K562 (cell line): ENCODE measurements around the gene ABHD16A. TPM values are rescaled to one million over a fixed set of nuclear protein-coding genes. Genes with fewer than 3 reads are reported as not detected.

ENCODE experiments used
- BRD4 ChIP-seq: fragments of 200-600 bp; sonication (generic); IDR thresholded peaks from 2 replicates; pipeline ENCODE4 v1.6.1; 2017; ENCODE audit warnings: inconsistent platforms
- CAMTA2 ChIP-seq: fragments of 250-450 bp; sonication (Bioruptor Pico); conservative IDR thresholded peaks from 2 replicates; pipeline ENCODE4 v1.5.1; 2022
- EZH2 ChIP-seq: IDR thresholded peaks from 2 replicates; pipeline ENCODE4 v1.6.1; 2012; ENCODE audit warnings: low read depth, mild to moderate bottlenecking, inconsistent platforms, low read length, borderline replicate concordance
- HMG20B ChIP-seq: fragments of 250-450 bp; sonication (Bioruptor Pico); IDR thresholded peaks from 2 replicates; pipeline ENCODE4 v1.5.0; 2021; ENCODE audit warnings: mild to moderate bottlenecking
- LARP7 ChIP-seq: fragments of 450-650 bp; IDR thresholded peaks from 2 replicates; pipeline ENCODE4 v1.6.1; 2016
- MTF1 ChIP-seq: fragments of 250-450 bp; sonication (Bioruptor Pico); IDR thresholded peaks from 2 replicates; pipeline ENCODE4 v1.9.0; 2021; ENCODE audit warnings: moderate library complexity, mild to moderate bottlenecking, inconsistent platforms, borderline replicate concordance
- NR4A1 ChIP-seq, 2 experiments: fragments of 250-450 bp in 1 of 2; fragments of 450-650 bp in 1 of 2; sonication (Bioruptor Pico) in 1 of 2; IDR thresholded peaks; 2 replicates each; pipeline versions ENCODE4 v1.4.0 to v1.6.1; 2016 to 2020; ENCODE audit warnings: mild to moderate bottlenecking in 2 of 2, missing compliant biosample characterization in 1 of 2, missing genetic modification characterization in 1 of 2, moderate library complexity in 1 of 2
- OTX1 ChIP-seq: fragments of 450-650 bp; formaldehyde crosslinking; IDR thresholded peaks from 2 replicates; pipeline ENCODE4 v1.4.0; 2022; ENCODE audit warnings: mild to moderate bottlenecking
- PHB2 ChIP-seq: fragments of 450-650 bp; IDR thresholded peaks from 2 replicates; pipeline ENCODE4 v1.6.1; 2017; ENCODE audit warnings: low read depth
- PHF8 ChIP-seq: fragments of 200-600 bp; sonication (generic); IDR thresholded peaks from 2 replicates; pipeline ENCODE4 v1.6.1; 2012; ENCODE audit warnings: mixed run types, mild to moderate bottlenecking, inconsistent platforms, low read length, moderate library complexity, borderline replicate concordance
- PTBP1 ChIP-seq: fragments of 200-400 bp; formaldehyde crosslinking; IDR thresholded peaks from 2 replicates; pipeline ENCODE4 v1.6.1; 2017; ENCODE audit warnings: low read depth, low read length
- SUPT5H ChIP-seq: fragments of 450-650 bp; IDR thresholded peaks from 2 replicates; pipeline ENCODE4 v1.6.1; 2016
- TCF7L2 ChIP-seq: fragments of 150-350 bp; IDR thresholded peaks from 2 replicates; pipeline ENCODE4 v1.6.1; 2016; ENCODE audit warnings: low read depth, mild to moderate bottlenecking, low read length, moderate library complexity
- TRIM24 ChIP-seq, 2 experiments: fragments of 450-650 bp; IDR thresholded peaks; 2 replicates each; pipeline ENCODE4 v1.6.1; 2016
- TSC22D4 ChIP-seq: fragments of 450-650 bp; IDR thresholded peaks from 2 replicates; pipeline ENCODE4 v1.6.1; 2016; ENCODE audit warnings: missing genetic modification characterization, missing biosample characterization, control low read depth
- ZBTB17 ChIP-seq: fragments of 450-650 bp; formaldehyde crosslinking; IDR thresholded peaks from 2 replicates; pipeline ENCODE4 v1.4.0; 2020; ENCODE audit warnings: mild to moderate bottlenecking
- ZBTB26 ChIP-seq: fragments of 450-650 bp; formaldehyde crosslinking; IDR thresholded peaks from 2 replicates; pipeline ENCODE4 v1.4.0; 2022; ENCODE audit warnings: missing genetic modification characterization
- ZBTB43 ChIP-seq: sonication (generic); formaldehyde crosslinking; IDR thresholded peaks from 2 replicates; pipeline ENCODE4 v1.8.0; 2023; ENCODE audit warnings: mild to moderate bottlenecking, missing genetic modification reagents
- ZNF140 ChIP-seq: fragments of 250-450 bp; sonication (Bioruptor Pico); IDR thresholded peaks from 2 replicates; pipeline ENCODE4 v1.8.0; 2021; ENCODE audit warnings: moderate library complexity, mild to moderate bottlenecking, inconsistent platforms
- ZNF444 ChIP-seq: fragments of 250-450 bp; sonication (Bioruptor Pico); IDR thresholded peaks from 2 replicates; pipeline ENCODE4 v1.4.0; 2020; ENCODE audit warnings: mild to moderate bottlenecking, moderate library complexity
- ZNF830 ChIP-seq: fragments of 250-450 bp; sonication (Bioruptor Pico); IDR thresholded peaks from 2 replicates; pipeline ENCODE4 v1.5.0; 2021; ENCODE audit warnings: mild to moderate bottlenecking
- polyA plus RNA-seq, 8 experiments: library from polyadenylated mRNA; depleted of rRNA in 4 of 8; stranded (reverse) in 5 of 8; unstranded in 3 of 8; fragments of >200 nt; fragmentation: Nextera tagmentation in 2 of 8; fragmentation: Illumina TruSeq in 1 of 8; extraction: Ambion mirVana in 2 of 8; extraction: Trizol in 1 of 8; gene quantifications; 2 replicates each; pipeline versions ENCODE4 v1.2.1 to v1.2.3, GENCODE V29; 2011 to 2014; ENCODE audit warnings: inconsistent platforms in 1 of 8, missing spikeins in 1 of 8
- total RNA-seq, 7 experiments: library from RNA; depleted of rRNA in 6 of 7; stranded (reverse); fragments of >200 nt in 6 of 7; fragmentation: Illumina TruSeq in 2 of 7; extraction: Trizol in 2 of 7; gene quantifications; 2 replicates each; pipeline versions ENCODE4 v1.2.1 to v1.2.3, GENCODE V29; 2011 to 2021; ENCODE audit warnings: low replicate concordance in 1 of 7
- TF ChIP-seq, protein P1 (sequence below): fragments of 250-450 bp; sonication (Bioruptor Pico); IDR thresholded peaks from 2 replicates; pipeline ENCODE4 v1.5.0; 2020; ENCODE audit warnings: mild to moderate bottlenecking, borderline replicate concordance
- TF ChIP-seq, protein P2 (sequence below): fragments of 450-650 bp; formaldehyde crosslinking; conservative IDR thresholded peaks from 2 replicates; pipeline ENCODE4 v1.4.0; 2022; ENCODE audit warnings: mild to moderate bottlenecking, missing genetic modification characterization

The ABHD16A gene
- total and polyA plus RNA-seq, 9 of the 15 experiments (the other 6 are each of a cell fraction or from before 2014, with no cell fraction given), result 25.8 to 120 (median 81.6) TPM

DNA sequence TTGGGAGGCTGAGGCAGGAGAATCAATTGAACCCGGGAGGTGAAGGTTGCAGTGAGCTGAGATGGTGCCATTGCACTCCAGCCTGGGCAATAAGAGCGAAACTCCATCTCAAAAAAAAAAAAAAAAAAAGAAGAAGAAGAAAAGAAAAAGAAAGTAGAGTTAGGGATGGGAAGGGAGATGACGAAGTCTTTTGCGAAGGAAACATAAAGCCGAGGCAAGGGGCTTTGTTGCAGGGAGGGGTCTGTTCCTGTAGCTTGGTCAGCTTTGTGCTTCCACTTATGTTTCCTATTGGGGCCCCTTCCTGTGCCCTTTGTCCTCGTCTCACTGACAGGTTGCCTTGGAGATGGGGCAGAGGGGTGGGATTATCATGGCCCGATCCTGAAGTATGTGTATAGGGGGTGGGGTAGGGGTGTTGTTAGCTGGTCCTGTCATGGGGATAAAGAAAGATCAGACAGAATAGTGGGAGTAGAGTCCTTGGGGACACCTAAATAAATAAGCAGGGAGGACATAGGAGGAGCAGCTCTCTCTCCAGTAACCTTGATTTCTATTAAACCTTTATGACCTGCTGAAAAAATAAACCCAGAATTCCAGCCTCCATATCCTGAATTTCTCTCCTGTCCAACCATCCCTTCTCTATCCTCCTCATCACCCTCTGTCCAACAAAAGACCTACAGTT is 34.3 kb upstream of the ABHD16A start (continued):
- TF ChIP-seq ZBTB26, result no peak
- no peak for TF ChIP-seq NR4A1 (CRISPR knock-in tag; IDR thresholded peaks at IDR 0.05)
- 0 out of 2 replicates have a peak, but pooled peaks have one; percentile 2 for TF ChIP-seq NR4A1 (tag; IDR thresholded peaks at IDR 0.05)
- TF ChIP-seq TRIM24 (IDR thresholded peaks at IDR 0.05), result peak in 1 of 2 experiments; percentile 47; a peak in 1 of 4 replicates
- no peak for TF ChIP-seq TCF7L2
- 0 out of 2 replicates have a peak, but pooled peaks have one; percentile 24 for TF ChIP-seq ZBTB17 (CRISPR knock-in tag)
- TF ChIP-seq PHF8, result 0 out of 2 replicates have a peak, but pooled peaks have one; percentile 2
- TF ChIP-seq, protein P1, sequence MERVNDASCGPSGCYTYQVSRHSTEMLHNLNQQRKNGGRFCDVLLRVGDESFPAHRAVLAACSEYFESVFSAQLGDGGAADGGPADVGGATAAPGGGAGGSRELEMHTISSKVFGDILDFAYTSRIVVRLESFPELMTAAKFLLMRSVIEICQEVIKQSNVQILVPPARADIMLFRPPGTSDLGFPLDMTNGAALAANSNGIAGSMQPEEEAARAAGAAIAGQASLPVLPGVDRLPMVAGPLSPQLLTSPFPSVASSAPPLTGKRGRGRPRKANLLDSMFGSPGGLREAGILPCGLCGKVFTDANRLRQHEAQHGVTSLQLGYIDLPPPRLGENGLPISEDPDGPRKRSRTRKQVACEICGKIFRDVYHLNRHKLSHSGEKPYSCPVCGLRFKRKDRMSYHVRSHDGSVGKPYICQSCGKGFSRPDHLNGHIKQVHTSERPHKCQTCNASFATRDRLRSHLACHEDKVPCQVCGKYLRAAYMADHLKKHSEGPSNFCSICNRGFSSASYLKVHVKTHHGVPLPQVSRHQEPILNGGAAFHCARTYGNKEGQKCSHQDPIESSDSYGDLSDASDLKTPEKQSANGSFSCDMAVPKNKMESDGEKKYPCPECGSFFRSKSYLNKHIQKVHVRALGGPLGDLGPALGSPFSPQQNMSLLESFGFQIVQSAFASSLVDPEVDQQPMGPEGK (CRISPR knock-in tag), result 0 out of 2 replicates have a peak, but pooled peaks have one; percentile 62
- no peak for TF ChIP-seq ZNF140
- peak; percentile 91; the same call in 1 of the 2 replicates for TF ChIP-seq CAMTA2 (CRISPR knock-in tag)
- peak; percentile 94; the same call in 1 of the 2 replicates for TF ChIP-seq LARP7
- TF ChIP-seq SUPT5H, result no peak
- TF ChIP-seq TSC22D4 (tag), result 0 out of 2 replicates have a peak, but pooled peaks have one; percentile 64
- no peak for TF ChIP-seq PTBP1
- peak; percentile 28 for TF ChIP-seq ZNF444
- no peak for TF ChIP-seq EZH2
- TF ChIP-seq, protein P2, sequence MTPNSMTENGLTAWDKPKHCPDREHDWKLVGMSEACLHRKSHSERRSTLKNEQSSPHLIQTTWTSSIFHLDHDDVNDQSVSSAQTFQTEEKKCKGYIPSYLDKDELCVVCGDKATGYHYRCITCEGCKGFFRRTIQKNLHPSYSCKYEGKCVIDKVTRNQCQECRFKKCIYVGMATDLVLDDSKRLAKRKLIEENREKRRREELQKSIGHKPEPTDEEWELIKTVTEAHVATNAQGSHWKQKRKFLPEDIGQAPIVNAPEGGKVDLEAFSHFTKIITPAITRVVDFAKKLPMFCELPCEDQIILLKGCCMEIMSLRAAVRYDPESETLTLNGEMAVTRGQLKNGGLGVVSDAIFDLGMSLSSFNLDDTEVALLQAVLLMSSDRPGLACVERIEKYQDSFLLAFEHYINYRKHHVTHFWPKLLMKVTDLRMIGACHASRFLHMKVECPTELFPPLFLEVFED (CRISPR knock-in tag), result peak; percentile 43; the same call in 1 of the 2 replicates
- peak; percentile 65 for TF ChIP-seq PHB2
- TF ChIP-seq OTX1 (CRISPR knock-in tag), result 0 out of 2 replicates have a peak, but pooled peaks have one; percentile 17
- no peak for TF ChIP-seq HMG20B
- TF ChIP-seq ZBTB43 (CRISPR knock-in tag), result 0 out of 2 replicates have a peak, but pooled peaks have one; percentile 34
- TF ChIP-seq MTF1, result no peak
- peak; percentile 89; the same call in 1 of the 2 replicates for TF ChIP-seq ZNF830 (CRISPR knock-in tag)
- peak; percentile 83; the same call in 1 of the 2 replicates for TF ChIP-seq BRD4
